Lower leg skin (tissue), 3 donors: Measurements from ENCODE around the gene WIPF1.

Experiments used
- CTCF ChIP-seq, 3 donors: fragments of 450-650 bp; IDR thresholded peaks; one replicate each; pipeline ENCODE4 v1.5.1; 2016; ENCODE audit warnings: antibody characterized with exemption in 3 of 3, mild to moderate bottlenecking in 3 of 3, moderate library complexity in 2 of 3
- POLR2A ChIP-seq, 2 donors: fragments of 450-650 bp; IDR thresholded peaks; one replicate each; pipeline ENCODE4 v1.6.1; 2016 to 2017; ENCODE audit warnings: antibody characterized with exemption in 2 of 2, mild to moderate bottlenecking in 1 of 2, moderate library complexity in 1 of 2

- TF ChIP-seq POLR2A (IDR thresholded peaks at IDR 0.05) (no peak), CTCF (IDR thresholded peaks at IDR 0.05) (no peak)
Measured at GRCh38 chr2:174603280-174603679, 5.7 kb upstream of the WIPF1 start.
